ENCODE results near the gene WFDC1.

- no peak for TF ChIP-seq POLR2A (IDR thresholded peaks at IDR 0.05)
- TF ChIP-seq CTCF (IDR thresholded peaks at IDR 0.05) = no peak
Observed at GRCh38 chr16:84252184-84252583, 42.5 kb upstream of the WFDC1 start.
